ENCODE results near the gene CLVS2. TPM values are rescaled to one million over a fixed set of nuclear protein-coding genes. Genes with fewer than 3 reads are reported as not detected.

Gene CLVS2
- total and polyA plus RNA-seq, 4 donors, result 0.20 TPM; not detected in 3

DNA sequence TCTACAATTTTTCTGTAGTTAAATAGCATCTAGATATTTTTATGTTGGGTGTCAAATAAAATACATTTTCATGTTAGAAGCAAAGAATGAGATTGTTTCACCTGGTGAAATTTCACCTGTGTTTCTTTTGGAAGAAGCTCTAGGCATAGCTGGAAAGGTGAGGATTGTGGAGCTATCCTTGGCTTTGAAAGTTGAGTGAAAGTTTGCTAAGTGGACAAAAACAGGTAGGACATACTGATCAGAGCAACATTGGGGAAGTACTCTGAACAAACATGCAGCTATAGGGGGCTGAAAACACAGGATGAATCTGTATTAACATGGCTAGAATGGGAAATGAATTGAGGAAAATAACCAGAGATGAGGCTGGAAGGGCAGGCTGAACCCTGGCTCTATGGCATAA, 18.8 kb downstream of the CLVS2 start:
- no peak for ATAC-seq (ENCODE audit: insufficient read depth, low FRiP score)

DNA sequence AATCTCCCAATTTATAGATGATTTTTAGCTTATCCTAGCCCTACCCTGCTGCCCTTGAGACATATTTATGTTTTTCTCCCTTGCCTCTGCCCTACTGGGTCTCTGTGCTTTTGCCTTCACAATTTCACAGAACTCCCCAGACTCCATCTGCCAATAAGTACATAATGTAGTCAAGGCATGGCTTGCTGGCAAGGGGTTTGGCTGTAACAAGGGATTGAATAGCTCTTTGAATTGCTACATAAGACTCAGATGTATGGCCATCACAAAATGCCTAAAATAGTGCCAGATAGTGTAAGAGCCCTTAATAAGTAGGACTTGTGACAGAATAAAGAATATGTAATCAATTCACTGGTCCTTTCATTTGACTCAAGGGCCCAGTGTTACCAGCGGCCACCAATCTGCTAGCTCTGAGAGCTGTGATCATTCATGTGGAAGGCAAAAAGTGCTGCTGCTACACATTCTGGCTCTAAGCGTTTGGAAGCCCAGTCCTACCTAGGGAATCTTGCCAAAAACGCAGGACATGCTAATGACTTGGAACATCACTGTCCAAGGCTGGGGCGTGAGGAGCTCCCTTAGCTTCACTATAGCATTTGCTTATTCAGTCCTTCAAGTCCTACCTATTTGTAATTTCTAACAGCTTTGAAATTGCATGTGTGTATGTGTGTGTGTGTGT, 20.5 kb downstream of the CLVS2 start:
- no peaks in the 10 kb centered on the region for H3K9me3 ChIP-seq (ENCODE audit: control insufficient read depth in 4 of 4, insufficient read depth in 3 of 4, low read length in 3 of 4)
- no peaks in the 10 kb centered on the region for H3K27me3 ChIP-seq (ENCODE audit: control insufficient read depth in 3 of 3, insufficient read depth in 3 of 3, low read length in 2 of 3)
- TF ChIP-seq, protein P1, sequence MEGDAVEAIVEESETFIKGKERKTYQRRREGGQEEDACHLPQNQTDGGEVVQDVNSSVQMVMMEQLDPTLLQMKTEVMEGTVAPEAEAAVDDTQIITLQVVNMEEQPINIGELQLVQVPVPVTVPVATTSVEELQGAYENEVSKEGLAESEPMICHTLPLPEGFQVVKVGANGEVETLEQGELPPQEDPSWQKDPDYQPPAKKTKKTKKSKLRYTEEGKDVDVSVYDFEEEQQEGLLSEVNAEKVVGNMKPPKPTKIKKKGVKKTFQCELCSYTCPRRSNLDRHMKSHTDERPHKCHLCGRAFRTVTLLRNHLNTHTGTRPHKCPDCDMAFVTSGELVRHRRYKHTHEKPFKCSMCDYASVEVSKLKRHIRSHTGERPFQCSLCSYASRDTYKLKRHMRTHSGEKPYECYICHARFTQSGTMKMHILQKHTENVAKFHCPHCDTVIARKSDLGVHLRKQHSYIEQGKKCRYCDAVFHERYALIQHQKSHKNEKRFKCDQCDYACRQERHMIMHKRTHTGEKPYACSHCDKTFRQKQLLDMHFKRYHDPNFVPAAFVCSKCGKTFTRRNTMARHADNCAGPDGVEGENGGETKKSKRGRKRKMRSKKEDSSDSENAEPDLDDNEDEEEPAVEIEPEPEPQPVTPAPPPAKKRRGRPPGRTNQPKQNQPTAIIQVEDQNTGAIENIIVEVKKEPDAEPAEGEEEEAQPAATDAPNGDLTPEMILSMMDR (IDR thresholded peaks at IDR 0.05; ENCODE audit: control extremely low read depth, extremely low read depth), result no peak
- DNase-seq (peak in 1 of 3 donors; percentile 9), ATAC-seq (ENCODE audit: insufficient read depth, low FRiP score) (no peak)
- WGBS, 2 donors, result 66 to 82% methylated on average over 4 of the region's 4 CpGs
- no peaks in the 10 kb centered on the region for H3K4me1 ChIP-seq (ENCODE audit: control insufficient read depth in 5 of 5, insufficient read depth in 5 of 5, low read length in 5 of 5)
- no peak overlapping the region for H3K27ac ChIP-seq (ENCODE audit: low read depth in 1 of 2, low read length in 1 of 2)
- H3K4me3 ChIP-seq, result no peak overlapping the region
- no peaks in the 10 kb centered on the region for H3K36me3 ChIP-seq (ENCODE audit: control insufficient read depth in 4 of 4, insufficient read depth in 4 of 4, low read length in 4 of 4)
- no peak overlapping the region for H3K9ac ChIP-seq (ENCODE audit: insufficient read depth in 1 of 2, low read length in 2 of 2)

More for the DNA sequence above, 18.8 kb downstream of the CLVS2 start:
- H3K36me3 ChIP-seq (ENCODE audit: control insufficient read depth in 4 of 4, insufficient read depth in 4 of 4, low read length in 4 of 4), result no peaks in the 10 kb centered on the region
- DNase-seq, result no peak
- H3K4me1 ChIP-seq (ENCODE audit: control insufficient read depth in 5 of 5, insufficient read depth in 5 of 5, low read length in 5 of 5), result no peaks in the 10 kb centered on the region
- no peak overlapping the region for H3K4me3 ChIP-seq
- H3K9ac ChIP-seq (ENCODE audit: insufficient read depth in 1 of 2, low read length in 2 of 2), result no peak overlapping the region
- H3K9me3 ChIP-seq (ENCODE audit: control insufficient read depth in 4 of 4, insufficient read depth in 3 of 4, low read length in 3 of 4), result no peaks in the 10 kb centered on the region
- H3K27me3 ChIP-seq (ENCODE audit: control insufficient read depth in 3 of 3, insufficient read depth in 3 of 3, low read length in 2 of 3), result no peaks in the 10 kb centered on the region
- TF ChIP-seq, protein P1 (IDR thresholded peaks at IDR 0.05; ENCODE audit: control extremely low read depth, extremely low read depth), result no peak
- no peak overlapping the region for H3K27ac ChIP-seq (ENCODE audit: low read depth in 1 of 2, low read length in 1 of 2)

DNA sequence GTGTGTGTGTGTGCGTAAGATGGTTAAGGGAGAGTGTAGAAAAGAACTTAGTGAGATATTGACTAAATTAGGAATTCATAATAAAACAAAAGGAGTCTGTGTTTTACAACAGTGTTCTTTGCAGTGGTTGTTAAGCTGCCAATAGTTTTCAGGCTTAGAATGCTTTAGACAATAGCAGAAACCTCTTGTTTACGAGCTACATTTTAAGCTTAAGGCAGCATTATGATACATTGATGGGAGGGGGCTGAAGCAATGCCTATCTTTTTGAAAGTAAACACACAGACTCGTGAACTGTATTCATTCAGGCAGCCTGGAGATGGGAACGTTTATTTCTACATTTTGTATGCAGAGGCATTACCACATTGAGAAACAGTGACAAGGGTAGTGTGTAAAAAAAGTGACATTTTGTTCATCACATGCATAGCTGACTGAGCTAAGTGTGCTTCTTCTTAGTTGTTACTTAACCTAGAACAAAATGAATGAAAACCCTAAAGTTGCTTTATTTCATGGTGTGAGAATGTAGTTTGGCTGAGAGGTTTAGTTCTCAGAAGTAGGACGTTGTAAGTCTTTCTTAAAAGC, 21.2 kb downstream of the CLVS2 start:
- H3K9ac ChIP-seq (ENCODE audit: insufficient read depth in 1 of 2, low read length in 2 of 2), result no peak overlapping the region
- H3K27ac ChIP-seq (ENCODE audit: low read depth in 1 of 2, low read length in 1 of 2), result no peak overlapping the region
- H3K9me3 ChIP-seq (ENCODE audit: control insufficient read depth in 4 of 4, insufficient read depth in 3 of 4, low read length in 3 of 4), result no peaks in the 10 kb centered on the region
- no peaks in the 10 kb centered on the region for H3K36me3 ChIP-seq (ENCODE audit: control insufficient read depth in 4 of 4, insufficient read depth in 4 of 4, low read length in 4 of 4)
- DNase-seq, result no peak
- 62 to 82% methylated on average over 5 of the region's 5 CpGs for WGBS, 2 donors
- H3K4me3 ChIP-seq, result no peak overlapping the region
- ATAC-seq (ENCODE audit: insufficient read depth, low FRiP score), result no peak
- H3K4me1 ChIP-seq (ENCODE audit: control insufficient read depth in 5 of 5, insufficient read depth in 5 of 5, low read length in 5 of 5), result no peaks in the 10 kb centered on the region
- TF ChIP-seq, protein P1 (IDR thresholded peaks at IDR 0.05; ENCODE audit: control extremely low read depth, extremely low read depth), result no peak
- no peaks in the 10 kb centered on the region for H3K27me3 ChIP-seq (ENCODE audit: control insufficient read depth in 3 of 3, insufficient read depth in 3 of 3, low read length in 2 of 3)

All from lung (tissue), 12 donors.